Osteoblast (primary cell): Measurements from ENCODE around the gene UBE2E3. TPM values are rescaled to one million over a fixed set of nuclear protein-coding genes. Genes with fewer than 3 reads are reported as not detected.
"Not testable (repeated sequence)": the region's sequence is repeated elsewhere in the genome, so short reads cannot be mapped to it uniquely, and the experiment has no call there.

Experiments
- DNase-seq: peaks from one replicate; pipeline ENCODE4 v3.0.0; 2011; ENCODE audit warnings: low spot score, mixed read lengths; ENCODE audit not compliant: insufficient read length; ENCODE audit errors: missing footprints
- H2AFZ ChIP-seq: 2 replicates; pipeline ENCODE4 v1.6.0; 2011; ENCODE audit warnings: mild to moderate bottlenecking, low read length
- H3K27ac ChIP-seq: 2 replicates; pipeline ENCODE4 v1.5.1; 2011; ENCODE audit warnings: mild to moderate bottlenecking, low read depth, low read length, moderate library complexity
- H3K27me3 ChIP-seq: 2 replicates; pipeline ENCODE4 v1.6.0; 2012; ENCODE audit warnings: mild to moderate bottlenecking, control low read depth, inconsistent platforms, low read length, moderate library complexity; ENCODE audit not compliant: insufficient read depth
- H3K36me3 ChIP-seq: 2 replicates; pipeline ENCODE4 v1.5.1; 2011; ENCODE audit warnings: mild to moderate bottlenecking, low read length, control low read depth, moderate library complexity; ENCODE audit not compliant: insufficient read depth
- H3K4me1 ChIP-seq: 2 replicates; pipeline ENCODE4 v1.5.1; 2011; ENCODE audit warnings: mild to moderate bottlenecking, low read length, control low read depth, moderate library complexity; ENCODE audit not compliant: insufficient read depth
- H3K4me2 ChIP-seq: 2 replicates; pipeline ENCODE4 v1.6.0; 2011; ENCODE audit warnings: mild to moderate bottlenecking, low read length; ENCODE audit not compliant: insufficient read depth
- H3K4me3 ChIP-seq: fragments of 200-600 bp; sonication (generic); 3 replicates; pipeline ENCODE4 v1.5.1; 2012; ENCODE audit warnings: mild to moderate bottlenecking, low read length, inconsistent platforms; ENCODE audit not compliant: insufficient read depth
- H3K79me2 ChIP-seq: 2 replicates; pipeline ENCODE4 v1.6.0; 2012; ENCODE audit warnings: mild to moderate bottlenecking, low read length, control low read depth, inconsistent platforms; ENCODE audit not compliant: insufficient read depth
- H3K9me3 ChIP-seq: 2 replicates; pipeline ENCODE4 v1.5.1; 2011; ENCODE audit warnings: low read depth, low read length, control low read depth
- H4K20me1 ChIP-seq: 2 replicates; pipeline ENCODE4 v1.6.0; 2012; ENCODE audit warnings: mild to moderate bottlenecking, low read length, control low read depth; ENCODE audit not compliant: insufficient read depth
- total RNA-seq: library from RNA; depleted of rRNA; stranded (reverse); fragments of >200 nt; gene quantifications from 2 replicates; pipeline ENCODE4 v1.2.3, GENCODE V29; 2012
- TF ChIP-seq, protein P1 (sequence below): IDR thresholded peaks from 2 replicates; pipeline ENCODE4 v1.5.1; 2011; ENCODE audit warnings: mild to moderate bottlenecking, low read depth, low read length, moderate library complexity; ENCODE audit errors: extremely low read depth

Gene UBE2E3
- total RNA-seq: 58.3 and 71.9 TPM in 2 replicates

DNA sequence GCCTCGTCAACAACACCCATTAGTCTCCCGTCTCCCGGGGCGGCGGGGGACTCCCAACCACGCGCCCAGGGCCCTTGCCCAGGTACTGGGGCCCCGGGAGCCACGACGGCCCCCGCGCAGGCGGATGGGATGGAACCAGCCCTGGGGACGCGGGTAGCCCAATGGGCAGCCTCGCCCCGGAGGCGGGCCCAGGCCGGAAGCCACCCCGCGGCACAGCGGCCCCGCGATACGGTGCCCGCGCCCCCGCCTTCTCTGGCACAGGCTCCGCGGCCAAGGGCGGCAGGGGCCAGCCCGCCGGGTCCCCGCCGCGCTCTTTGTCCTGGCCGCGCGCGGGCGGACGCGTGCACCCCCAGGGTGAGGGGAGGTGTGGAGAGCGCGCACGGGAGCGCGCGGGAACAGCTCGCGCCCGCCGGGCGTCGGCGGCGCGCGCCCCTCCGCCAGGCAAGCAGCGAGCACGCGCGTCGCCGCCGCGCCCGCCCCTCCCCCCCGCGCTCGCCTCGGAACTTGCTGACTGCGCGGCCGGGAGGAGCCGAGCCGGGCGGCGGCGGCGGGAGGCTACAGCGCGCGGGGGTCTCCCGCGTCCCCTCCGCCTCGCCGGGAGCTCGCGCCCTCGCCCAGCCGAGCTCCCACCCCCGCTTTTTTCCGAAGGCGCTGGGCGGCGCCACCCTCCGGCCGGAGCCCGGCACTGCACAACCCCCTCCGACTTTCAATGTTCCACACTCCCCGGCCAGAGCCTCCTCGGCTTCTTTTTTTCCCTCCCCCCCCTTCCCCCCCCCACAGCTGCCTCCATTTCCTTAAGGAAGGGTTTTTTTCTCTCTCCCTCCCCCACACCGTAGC, at the start of gene UBE2E3:
UBE2E3 (plus strand) TSS at position 500 of the 837 bp plus-strand sequence. CDS start 1,438 bp downstream, outside the sequence.
- Histone ChIP-seq H3K36me3 (peaks cover 3% of the 10 kb centered on the region), H3K27ac (peak within 1 kb of the TSS; percentile 77), H3K4me1 (peaks cover 32% of the 10 kb centered on the region), H3K27me3 (no peaks in the 10 kb centered on the region), H2AFZ (peak within 1 kb of the TSS; percentile 80), H3K4me2 (peak within 1 kb of the TSS; percentile 91), H4K20me1 (peaks cover 3% of the 10 kb centered on the region), H3K79me2 (peaks cover 40% of the 10 kb centered on the region), H3K4me3 (peak within 1 kb of the TSS; percentile 86), H3K9me3 (no peaks in the 10 kb centered on the region)
- TF ChIP-seq, protein P1, sequence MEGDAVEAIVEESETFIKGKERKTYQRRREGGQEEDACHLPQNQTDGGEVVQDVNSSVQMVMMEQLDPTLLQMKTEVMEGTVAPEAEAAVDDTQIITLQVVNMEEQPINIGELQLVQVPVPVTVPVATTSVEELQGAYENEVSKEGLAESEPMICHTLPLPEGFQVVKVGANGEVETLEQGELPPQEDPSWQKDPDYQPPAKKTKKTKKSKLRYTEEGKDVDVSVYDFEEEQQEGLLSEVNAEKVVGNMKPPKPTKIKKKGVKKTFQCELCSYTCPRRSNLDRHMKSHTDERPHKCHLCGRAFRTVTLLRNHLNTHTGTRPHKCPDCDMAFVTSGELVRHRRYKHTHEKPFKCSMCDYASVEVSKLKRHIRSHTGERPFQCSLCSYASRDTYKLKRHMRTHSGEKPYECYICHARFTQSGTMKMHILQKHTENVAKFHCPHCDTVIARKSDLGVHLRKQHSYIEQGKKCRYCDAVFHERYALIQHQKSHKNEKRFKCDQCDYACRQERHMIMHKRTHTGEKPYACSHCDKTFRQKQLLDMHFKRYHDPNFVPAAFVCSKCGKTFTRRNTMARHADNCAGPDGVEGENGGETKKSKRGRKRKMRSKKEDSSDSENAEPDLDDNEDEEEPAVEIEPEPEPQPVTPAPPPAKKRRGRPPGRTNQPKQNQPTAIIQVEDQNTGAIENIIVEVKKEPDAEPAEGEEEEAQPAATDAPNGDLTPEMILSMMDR: peak; percentile 48
- peak; percentile 98 for DNase-seq

DNA sequence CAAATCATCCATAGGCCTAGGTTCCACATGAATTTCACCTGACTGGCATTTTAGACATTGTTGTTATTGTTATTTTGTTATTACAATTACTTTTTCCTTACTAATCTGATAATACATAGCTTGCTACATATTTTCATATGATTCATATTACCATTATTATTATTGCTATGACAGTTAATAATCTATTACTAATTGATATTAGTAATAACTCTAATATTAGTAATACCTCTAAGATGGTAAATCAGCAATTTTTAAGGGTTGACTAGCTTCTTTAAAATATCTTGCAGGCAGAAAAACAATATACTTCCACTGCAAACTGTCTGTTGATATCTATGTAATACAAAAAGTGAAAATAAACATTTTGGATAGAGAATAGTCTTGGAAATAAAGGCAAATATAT, 48.6 kb upstream of the UBE2E3 start:
- Histone ChIP-seq H3K4me3 (no peak overlapping the region), H3K27me3 (no peaks in the 10 kb centered on the region), H3K79me2 (no peaks in the 10 kb centered on the region), H2AFZ (no peak overlapping the region), H3K9me3 (no peaks in the 10 kb centered on the region), H3K36me3 (no peaks in the 10 kb centered on the region), H3K4me2 (no peak overlapping the region), H3K4me1 (no peaks in the 10 kb centered on the region), H3K27ac (no peak overlapping the region), H4K20me1 (no peaks in the 10 kb centered on the region)
- TF ChIP-seq, protein P1: no peak
- DNase-seq: no peak

DNA sequence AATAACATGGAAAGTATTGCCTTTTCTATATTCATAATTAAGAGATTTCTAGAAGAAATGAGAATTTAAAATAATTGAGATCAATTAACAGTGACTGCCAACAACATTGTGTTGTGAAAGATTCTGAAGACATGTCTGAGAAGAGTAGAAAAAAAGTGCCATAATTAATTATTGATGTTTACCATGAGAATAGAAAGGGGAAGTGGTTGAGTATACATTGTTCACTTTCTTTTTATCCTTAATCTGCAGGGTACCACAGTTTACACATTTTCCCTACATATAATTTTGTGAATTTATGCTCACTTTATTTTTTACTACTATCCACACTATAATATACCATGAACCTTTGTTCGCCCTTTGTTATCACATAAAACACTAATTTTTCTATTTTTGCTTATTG, 47.1 kb upstream of the UBE2E3 start:
- no peaks in the 10 kb centered on the region for H3K36me3 ChIP-seq
- no peak overlapping the region for H3K27ac ChIP-seq
- TF ChIP-seq, protein P1: no peak
- no peaks in the 10 kb centered on the region for H3K79me2 ChIP-seq
- no peaks in the 10 kb centered on the region for H4K20me1 ChIP-seq
- no peak overlapping the region for H3K4me2 ChIP-seq
- no peak for DNase-seq
- H3K9me3 ChIP-seq: no peaks in the 10 kb centered on the region
- H2AFZ ChIP-seq: no peak overlapping the region
- no peak overlapping the region for H3K4me3 ChIP-seq
- H3K4me1 ChIP-seq: no peaks in the 10 kb centered on the region
- H3K27me3 ChIP-seq: no peaks in the 10 kb centered on the region

DNA sequence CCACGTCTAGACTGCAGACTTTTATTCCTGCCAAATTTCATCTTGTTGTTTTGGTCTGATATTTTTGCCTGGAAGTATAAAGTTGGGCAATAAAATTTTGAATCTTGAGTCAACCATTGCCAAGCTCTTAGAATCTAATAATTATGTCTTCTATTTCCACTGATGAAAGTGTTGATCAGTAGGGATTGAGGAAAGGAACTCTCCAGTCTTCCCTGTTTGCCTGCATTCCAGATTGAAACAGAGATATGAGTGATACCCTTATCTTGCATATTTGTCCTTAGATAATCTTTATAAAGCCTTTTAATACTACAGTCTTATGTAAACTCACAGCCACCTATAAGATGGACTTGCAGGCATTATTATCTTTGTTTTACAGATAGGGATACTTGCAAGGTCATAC, 45.5 kb upstream of the UBE2E3 start:
- no peaks in the 10 kb centered on the region for H4K20me1 ChIP-seq
- H3K79me2 ChIP-seq: no peaks in the 10 kb centered on the region
- H3K4me2 ChIP-seq: no peak overlapping the region
- no peaks in the 10 kb centered on the region for H3K27me3 ChIP-seq
- no peak overlapping the region for H2AFZ ChIP-seq
- no peaks in the 10 kb centered on the region for H3K4me1 ChIP-seq
- TF ChIP-seq, protein P1: no peak
- no peaks in the 10 kb centered on the region for H3K36me3 ChIP-seq
- H3K27ac ChIP-seq: no peak overlapping the region
- DNase-seq: no peak
- H3K9me3 ChIP-seq: no peaks in the 10 kb centered on the region
- H3K4me3 ChIP-seq: no peak overlapping the region

DNA sequence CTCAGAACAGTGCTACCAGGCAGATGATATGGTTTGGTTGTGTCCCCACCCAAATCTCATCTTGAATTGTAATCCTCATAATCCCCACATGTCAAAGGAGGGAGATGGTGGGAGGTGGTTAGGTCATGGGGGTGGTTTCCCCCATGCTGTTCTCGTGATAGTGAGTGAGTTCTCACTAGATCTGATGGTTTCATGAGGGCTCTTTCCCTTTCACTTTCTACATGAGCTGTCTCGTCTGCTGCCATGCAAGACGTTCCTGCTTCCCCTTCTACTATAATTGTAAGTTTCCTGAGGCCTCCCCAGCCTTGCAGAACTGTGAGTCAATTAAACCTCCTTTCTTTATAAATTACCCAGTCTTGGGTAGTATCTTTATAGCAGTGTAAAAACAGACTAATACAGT, 42.9 kb upstream of the UBE2E3 start:
- not testable (repeated sequence) for H3K4me2 ChIP-seq, H2AFZ ChIP-seq, H3K27me3 ChIP-seq, H3K9me3 ChIP-seq, H3K4me1 ChIP-seq, DNase-seq, H3K27ac ChIP-seq, H3K79me2 ChIP-seq, H4K20me1 ChIP-seq, H3K36me3 ChIP-seq, H3K4me3 ChIP-seq
